ENCODE results near the gene TREML1. TPM values are rescaled to one million over a fixed set of nuclear protein-coding genes. Genes with fewer than 3 reads are reported as not detected.
"Not testable (repeated sequence)": the region's sequence is repeated elsewhere in the genome, so short reads cannot be mapped to it uniquely, and the experiment has no call there.

Gene TREML1
- total and polyA plus RNA-seq, 9 of the 15 experiments (the other 6 are each of a cell fraction or from before 2014, with no cell fraction given): not detected

DNA sequence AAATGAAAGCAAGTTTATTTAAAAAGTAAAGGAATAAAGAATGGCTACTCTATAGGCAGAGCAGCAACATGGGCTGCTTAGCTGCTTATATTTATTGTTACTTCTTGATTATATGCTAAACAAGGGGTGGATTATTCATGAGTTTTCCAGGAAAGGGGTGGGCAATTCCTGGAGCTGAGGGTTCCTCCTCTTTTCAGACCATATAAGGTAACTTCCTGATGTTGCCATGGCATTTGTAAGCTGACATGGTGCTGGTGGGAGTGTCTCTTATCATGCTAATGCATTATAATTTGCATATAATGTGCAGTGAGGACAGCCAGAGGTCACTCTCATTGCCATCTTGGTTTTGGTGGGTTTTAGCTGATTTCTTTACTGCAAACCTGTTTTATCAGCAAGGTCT, 34.9 kb upstream of the TREML1 start:
- H3K79me2 ChIP-seq (ENCODE audit: control insufficient read depth, insufficient read depth, low read length); H3K4me1 ChIP-seq (replicated peaks in 1 of 2; ENCODE audit: control insufficient read depth in 2 of 2, insufficient read depth in 2 of 2, low read length in 2 of 2); H3K27ac ChIP-seq (ENCODE audit: extremely low read depth, low read depth, low read length); DNase-seq (ENCODE audit: extremely low read depth in 1 of 4, low spot score in 3 of 4); H3K9ac ChIP-seq (ENCODE audit: insufficient read depth in 1 of 2, low read depth in 2 of 2, low read length in 2 of 2); ATAC-seq; intact Hi-C loops (cut with micrococcal nuclease); CTCF ChIA-PET (ENCODE audit: low intra/inter-chr PET ratio); H3K36me3 ChIP-seq (ENCODE audit: control insufficient read depth, insufficient read depth, low read length); FAIRE-seq; H3K9me3 ChIP-seq (replicated peaks; ENCODE audit: control insufficient read depth, insufficient read depth, low read depth, low read length); H3K4me2 ChIP-seq (ENCODE audit: insufficient read depth, low read length); H3K9me1 ChIP-seq (ENCODE audit: control insufficient read depth, insufficient read depth, low read length); H3K4me3 ChIP-seq; in situ Hi-C loops (cut with MboI); BruUV-seq (replicated peaks); H2AFZ ChIP-seq (ENCODE audit: low read depth, low read length); H4K20me1 ChIP-seq (replicated peaks; ENCODE audit: control insufficient read depth, insufficient read depth, low read length): not testable (repeated sequence)
- H3K27me3 ChIP-seq (ENCODE audit: control insufficient read depth in 2 of 2, insufficient read depth in 2 of 2, low read length in 2 of 2): peaks cover 0 to 23% of the 10 kb centered on the region in 2 experiments; a peak in 4 of 5 replicates
- TF ChIP-seq RFX1 (IDR thresholded peaks at IDR 0.05): peak; percentile 58; the same call in 1 of the 2 replicates
- peak; percentile 15 to 88; a peak in 1 of 4 replicates for TF ChIP-seq SRF (CRISPR knock-in tag; IDR thresholded peaks at IDR 0.05)
- peak; percentile 70 for TF ChIP-seq ZNF507 (tag; conservative IDR thresholded peaks at IDR 0.05)
- POLR2A ChIA-PET: interaction anchor here (0.7 to 1.5 kb wide), 2 partner anchors 9 to 13 kb away, joined by 3 to 5 read pairs; no protein-coding TSS in a partner anchor

GRCh38 chr6:41187924-41188886, 34.1 kb upstream of the TREML1 start:
- Histone ChIP-seq H3K9me1 (ENCODE audit: control insufficient read depth, insufficient read depth, low read length) (no peaks in the 10 kb centered on the region), H3K27me3 (ENCODE audit: control insufficient read depth in 2 of 2, insufficient read depth in 2 of 2, low read length in 2 of 2) (peaks cover 0 to 23% of the 10 kb centered on the region in 2 experiments; a peak in 4 of 5 replicates), H3K27ac (ENCODE audit: extremely low read depth, low read depth, low read length) (no peak overlapping the region), H3K4me1 (replicated peaks in 1 of 2; ENCODE audit: control insufficient read depth in 2 of 2, insufficient read depth in 2 of 2, low read length in 2 of 2) (no peaks in the 10 kb centered on the region), H3K9me3 (replicated peaks; ENCODE audit: control insufficient read depth, insufficient read depth, low read depth, low read length) (no peaks in the 10 kb centered on the region), H3K79me2 (ENCODE audit: control insufficient read depth, insufficient read depth, low read length) (no peaks in the 10 kb centered on the region), H4K20me1 (replicated peaks; ENCODE audit: control insufficient read depth, insufficient read depth, low read length) (no peaks in the 10 kb centered on the region), H3K9ac (ENCODE audit: insufficient read depth in 1 of 2, low read depth in 2 of 2, low read length in 2 of 2) (no peak overlapping the region), H2AFZ (ENCODE audit: low read depth, low read length) (no peak overlapping the region), H3K36me3 (ENCODE audit: control insufficient read depth, insufficient read depth, low read length) (no peaks in the 10 kb centered on the region), H3K4me3 (no peak overlapping the region), H3K4me2 (ENCODE audit: insufficient read depth, low read length) (no peak overlapping the region)
- FAIRE-seq: no peak
- ChIA-PET CTCF (ENCODE audit: low intra/inter-chr PET ratio) (no interaction called here), POLR2A (interaction anchor here (0.6 to 1.5 kb wide), 2 partner anchors 12 to 498 kb away, joined by 3 to 5 read pairs; no protein-coding TSS in a partner anchor)
- DNase-seq (ENCODE audit: extremely low read depth in 1 of 4, low spot score in 3 of 4): no peak
- in situ Hi-C loops (cut with MboI): no loop called here
- WGBS (ENCODE audit: insufficient coverage, low coverage, missing lambda C conversion rate): 4% methylated on average over 8 of the region's 8 CpGs
- BruUV-seq (replicated peaks): no TSS peak
- no peak for ATAC-seq
- intact Hi-C loops (cut with micrococcal nuclease): no loop called here
- TF ChIP-seq KLF16 (IDR thresholded peaks at IDR 0.05): no peak
- no peak for TF ChIP-seq SMAD3 (CRISPR knock-in tag; conservative IDR thresholded peaks at IDR 0.05)
- TF ChIP-seq ZFP36 (IDR thresholded peaks at IDR 0.05; ENCODE audit: low read depth, low read length, partially characterized antibody): peak; percentile 59
- TF ChIP-seq E2F1 (CRISPR knock-in tag; IDR thresholded peaks at IDR 0.05): no peak
- no peak for TF ChIP-seq ZNF695 (CRISPR knock-in tag; IDR thresholded peaks at IDR 0.05)
- peak; percentile 67; the same call in 1 of the 2 replicates for TF ChIP-seq ZNF436 (CRISPR knock-in tag; IDR thresholded peaks at IDR 0.05)
- no peak for TF ChIP-seq FOXM1 (IDR thresholded peaks at IDR 0.05; ENCODE audit: low read depth)
- TF ChIP-seq FOXM1 (CRISPR knock-in tag; IDR thresholded peaks at IDR 0.05; ENCODE audit: low read depth): no peak
- TF ChIP-seq ATF7 (IDR thresholded peaks at IDR 0.05): no peak

Data from K562 (cell line).